SKM-1 treated with dmso at 0.1 percent for 144 hours (cell line): Measurements from ENCODE around the gene SRGAP1.
A peak's percentile ranks its signal among the peaks of the same experiment; 100 is the strongest.

Experiments used
- DNase-seq: peaks from one replicate; lab custom pipeline; 2025; ENCODE audit not compliant: unreplicated experiment; lab: John Stamatoyannopoulos, UW

SRGAP1 gene

DNA sequence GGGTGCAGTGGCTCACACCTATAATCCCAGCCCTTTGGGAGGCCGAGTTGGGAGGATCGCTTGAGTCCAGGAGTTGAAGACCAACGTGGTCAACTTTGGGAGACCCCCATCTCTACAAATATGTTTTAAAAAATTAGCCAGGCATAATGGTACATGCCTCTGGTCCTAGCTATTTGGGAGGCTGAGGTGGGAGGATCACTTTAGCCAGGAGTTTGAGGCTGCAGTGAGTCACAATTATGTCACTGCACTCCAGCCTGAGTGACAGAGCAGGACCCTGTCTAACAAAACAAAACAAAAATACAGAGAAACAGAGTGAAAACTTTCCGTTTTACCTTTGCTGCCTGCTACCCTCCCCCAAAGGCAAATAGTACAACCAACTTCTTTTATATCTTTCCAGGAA lies 60.2 kb downstream of the SRGAP1 start:
- no peak for DNase-seq

DNA sequence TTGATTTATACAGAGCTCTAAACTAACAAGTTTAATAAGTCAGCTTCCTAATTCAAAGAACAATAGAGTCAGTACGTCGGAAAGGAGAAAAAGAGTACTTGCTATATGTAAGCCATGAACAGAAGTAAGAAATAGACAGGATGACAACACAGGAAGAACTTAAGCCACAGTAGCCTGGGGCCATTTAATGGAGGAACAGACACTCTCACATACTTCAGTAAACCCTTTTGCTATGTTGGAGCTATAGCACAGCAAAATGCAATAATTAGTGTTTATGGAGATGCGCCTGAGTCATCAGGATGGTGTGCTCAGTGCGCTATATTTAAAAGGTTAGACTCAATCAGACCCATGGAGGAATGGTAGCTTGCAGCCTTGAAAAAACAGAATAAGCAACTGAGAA lies 61.0 kb downstream of the SRGAP1 start:
- no peak for DNase-seq

DNA sequence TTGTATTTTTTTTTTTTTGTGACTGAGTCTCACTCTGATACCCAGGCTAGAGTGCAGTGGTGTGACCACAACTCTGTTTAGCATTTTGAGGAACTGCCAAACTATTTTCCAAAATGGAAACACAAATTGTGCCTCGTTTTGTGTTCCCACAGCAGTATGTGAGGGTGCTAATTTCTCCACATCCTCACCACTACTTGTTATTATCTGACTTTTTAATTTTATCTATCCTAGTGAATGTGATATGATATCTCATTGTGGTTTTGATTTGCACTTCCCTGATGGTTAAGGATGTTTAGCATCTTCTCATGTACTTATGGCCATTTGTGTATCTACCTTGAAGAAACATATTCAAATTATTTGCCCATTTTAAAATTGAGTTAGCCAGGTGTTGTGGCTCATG lies 62.4 kb downstream of the SRGAP1 start:
- no peak for DNase-seq

DNA sequence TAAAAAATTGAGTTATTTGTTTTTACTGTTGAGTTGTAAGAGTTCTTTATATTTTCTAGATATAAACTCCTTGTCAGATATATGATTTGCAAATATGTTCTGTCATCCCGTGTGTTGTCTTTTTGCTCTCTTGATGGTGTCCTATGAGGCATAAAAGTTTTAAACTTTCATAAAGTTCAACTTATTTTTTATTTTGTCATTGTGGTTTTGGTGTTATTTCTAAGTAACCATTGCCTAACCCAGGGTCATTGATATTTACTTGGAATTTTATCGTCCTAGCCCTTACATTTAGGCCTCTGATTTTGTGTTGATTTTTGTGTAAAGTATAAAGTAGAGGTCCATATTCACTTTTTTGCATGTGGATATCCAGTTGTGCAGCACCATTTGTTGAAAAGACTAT lies 63.1 kb downstream of the SRGAP1 start:
- DNase-seq = no peak

DNA sequence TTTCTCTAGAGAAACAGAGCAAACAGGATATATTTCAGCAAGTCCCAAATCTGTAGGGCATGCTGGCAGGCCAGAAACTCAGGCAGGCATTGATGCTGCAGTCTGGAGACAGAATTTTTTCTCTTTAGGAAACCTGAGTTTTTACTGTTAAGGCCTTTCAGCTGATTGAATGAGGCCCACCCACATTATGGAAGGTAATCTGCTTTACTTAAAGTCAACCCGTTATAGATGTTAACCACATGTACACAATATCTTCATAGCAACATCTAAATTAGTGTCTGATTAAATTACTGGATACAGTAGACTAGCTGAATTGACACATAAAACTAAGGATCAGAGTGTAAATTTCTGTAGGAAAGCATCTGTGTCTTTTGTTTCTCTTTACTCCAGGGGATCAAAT lies 65.2 kb downstream of the SRGAP1 start:
- DNase-seq = no peak

DNA sequence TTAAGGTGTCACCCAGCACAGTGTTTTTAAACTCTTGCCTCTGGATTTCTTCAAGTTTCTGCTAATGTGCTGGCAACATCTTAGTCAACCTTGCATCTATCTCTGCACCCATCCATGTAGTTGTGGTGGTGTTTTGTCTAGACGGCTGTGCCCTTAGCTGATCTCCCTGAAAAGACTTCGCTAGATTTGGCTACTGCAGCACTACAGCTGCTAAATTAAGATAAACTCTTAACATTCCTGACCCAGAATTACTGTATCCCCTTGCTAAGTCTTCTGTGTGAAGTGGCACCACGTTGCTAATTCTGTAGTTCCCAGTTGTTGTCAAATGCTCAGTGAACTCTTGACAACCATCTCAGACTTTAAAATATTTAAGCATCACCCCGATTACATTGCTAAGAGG lies 66.8 kb downstream of the SRGAP1 start:
- DNase-seq = no peak

DNA sequence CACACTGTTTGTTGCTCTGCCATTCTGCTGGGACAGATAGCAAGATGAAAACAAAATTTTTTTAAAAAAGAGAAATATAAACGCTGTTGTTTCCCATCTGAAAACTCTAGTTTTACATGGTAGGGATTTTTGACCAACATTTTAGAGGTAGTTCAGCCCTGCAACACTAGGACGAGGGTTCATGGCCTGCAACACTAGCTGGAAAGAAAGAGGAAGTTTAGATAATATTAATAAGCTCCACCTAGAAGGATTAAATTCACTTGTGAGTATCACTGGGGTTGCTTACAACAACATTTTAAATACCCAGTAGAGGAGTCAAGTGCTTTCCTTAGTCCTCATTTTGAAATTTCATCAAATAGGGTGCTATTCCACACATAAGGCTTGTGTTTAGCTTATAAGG lies 68.2 kb downstream of the SRGAP1 start:
- DNase-seq = no peak

DNA sequence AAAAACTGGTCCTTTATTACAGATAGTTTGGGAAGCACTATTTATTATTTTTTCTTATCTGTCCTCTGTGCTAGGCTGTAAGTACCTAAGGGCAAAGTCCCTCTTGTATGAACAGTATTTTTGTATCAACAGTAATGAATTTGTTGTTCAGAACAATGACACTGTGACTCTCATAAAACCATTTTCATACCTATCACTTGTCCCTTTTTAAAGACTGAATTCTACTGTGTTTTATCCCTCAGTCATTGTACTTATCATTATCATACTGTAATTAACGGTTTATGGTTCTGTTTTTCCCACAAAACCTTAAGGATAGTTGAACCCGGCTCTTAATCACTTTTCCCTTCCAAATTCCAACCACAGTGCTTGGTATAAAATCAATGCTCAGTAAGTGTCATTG lies 69.4 kb downstream of the SRGAP1 start:
- DNase-seq = no peak

DNA sequence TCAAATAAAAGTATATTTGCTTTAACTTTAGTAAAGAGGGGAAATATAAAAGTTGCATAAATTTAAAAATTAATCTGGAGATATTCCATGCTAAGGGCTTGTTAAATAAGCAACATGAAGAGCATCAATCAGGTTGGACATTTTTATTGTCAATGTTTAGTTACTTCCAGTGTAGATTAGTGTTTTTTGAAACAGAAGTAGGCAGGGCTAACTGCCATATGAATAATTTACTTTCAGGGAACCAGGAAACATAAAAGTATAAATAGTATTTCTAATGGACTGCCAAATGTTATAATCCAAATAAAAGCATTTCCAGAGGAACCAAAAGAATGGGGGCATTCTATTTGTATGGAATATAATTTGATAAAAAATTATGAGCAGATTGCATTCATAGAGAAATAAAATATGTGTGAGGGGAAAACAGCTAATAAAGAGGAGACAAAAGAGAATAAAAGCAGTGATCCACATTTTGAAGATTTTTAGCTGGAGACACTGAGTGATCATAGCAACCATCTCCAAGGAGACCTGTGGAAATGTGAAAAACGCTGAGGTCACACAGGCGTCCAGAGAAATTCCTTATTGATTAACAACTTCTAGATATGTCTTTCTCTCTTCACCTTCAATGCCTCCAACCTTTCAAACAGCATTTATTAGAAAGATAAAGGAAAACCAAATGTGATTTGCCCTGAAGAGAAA lies 70.8 kb downstream of the SRGAP1 start:
- no peak for DNase-seq

DNA sequence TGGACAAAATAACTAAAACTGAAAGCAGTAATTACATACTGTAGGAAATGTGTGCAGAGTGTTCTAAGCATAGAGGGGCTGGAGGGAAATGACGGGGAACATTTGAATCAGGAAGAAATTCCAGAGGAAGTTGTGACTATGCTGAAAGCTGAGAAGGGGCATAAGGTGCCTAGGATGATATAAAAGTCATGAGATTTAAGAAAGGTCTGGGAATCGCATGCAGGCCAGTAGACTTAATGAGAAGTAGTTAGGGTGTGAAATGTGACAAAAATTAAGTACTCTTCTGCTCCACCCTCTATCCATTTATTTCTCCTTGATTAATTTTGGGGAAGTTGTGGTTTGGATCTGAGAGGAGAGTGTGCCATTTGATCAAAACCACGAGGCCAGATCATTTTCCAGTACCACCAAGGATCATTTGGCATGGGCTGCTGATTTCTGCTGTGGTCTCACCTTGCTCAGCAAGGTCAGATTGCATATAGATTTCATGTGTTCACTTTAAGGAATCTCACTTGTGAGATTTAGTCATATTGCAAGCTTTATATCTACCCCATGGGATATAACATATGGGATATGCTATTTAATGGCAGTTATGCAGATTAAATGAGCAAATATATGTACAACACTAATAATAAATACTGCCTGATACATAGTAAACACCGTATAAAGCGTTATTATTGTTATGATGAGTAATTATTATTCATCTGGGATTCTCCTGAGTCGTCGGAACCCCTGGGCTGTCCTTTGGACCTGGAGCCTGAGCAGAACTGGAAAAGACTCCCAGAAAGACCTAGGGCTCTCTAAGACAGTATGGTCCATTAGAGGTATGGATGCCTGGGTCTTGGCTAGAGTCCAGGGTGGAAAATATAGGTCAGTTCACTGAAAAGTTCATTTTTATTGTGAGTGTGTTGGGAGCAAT lies 72.3 kb downstream of the SRGAP1 start:
- no peak for DNase-seq

DNA sequence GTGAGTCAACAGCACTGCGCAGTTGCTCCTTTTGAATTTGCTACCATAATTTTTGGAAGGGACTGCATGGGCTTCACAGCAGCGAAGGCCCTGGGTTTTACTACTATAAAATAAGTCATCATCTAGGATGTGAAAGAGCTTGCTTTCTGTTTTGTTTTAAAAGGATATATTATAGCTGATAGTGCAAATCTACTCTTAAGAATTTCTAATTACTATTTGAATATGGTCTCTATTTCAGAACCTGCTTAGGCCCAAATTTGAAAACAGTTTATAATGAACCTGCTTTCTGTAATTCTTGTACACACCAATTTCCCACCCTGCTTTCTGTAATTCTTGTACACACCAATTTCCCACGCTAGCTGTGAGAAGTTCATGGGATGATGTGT lies 73.0 kb downstream of the SRGAP1 start:
- no peak for DNase-seq

DNA sequence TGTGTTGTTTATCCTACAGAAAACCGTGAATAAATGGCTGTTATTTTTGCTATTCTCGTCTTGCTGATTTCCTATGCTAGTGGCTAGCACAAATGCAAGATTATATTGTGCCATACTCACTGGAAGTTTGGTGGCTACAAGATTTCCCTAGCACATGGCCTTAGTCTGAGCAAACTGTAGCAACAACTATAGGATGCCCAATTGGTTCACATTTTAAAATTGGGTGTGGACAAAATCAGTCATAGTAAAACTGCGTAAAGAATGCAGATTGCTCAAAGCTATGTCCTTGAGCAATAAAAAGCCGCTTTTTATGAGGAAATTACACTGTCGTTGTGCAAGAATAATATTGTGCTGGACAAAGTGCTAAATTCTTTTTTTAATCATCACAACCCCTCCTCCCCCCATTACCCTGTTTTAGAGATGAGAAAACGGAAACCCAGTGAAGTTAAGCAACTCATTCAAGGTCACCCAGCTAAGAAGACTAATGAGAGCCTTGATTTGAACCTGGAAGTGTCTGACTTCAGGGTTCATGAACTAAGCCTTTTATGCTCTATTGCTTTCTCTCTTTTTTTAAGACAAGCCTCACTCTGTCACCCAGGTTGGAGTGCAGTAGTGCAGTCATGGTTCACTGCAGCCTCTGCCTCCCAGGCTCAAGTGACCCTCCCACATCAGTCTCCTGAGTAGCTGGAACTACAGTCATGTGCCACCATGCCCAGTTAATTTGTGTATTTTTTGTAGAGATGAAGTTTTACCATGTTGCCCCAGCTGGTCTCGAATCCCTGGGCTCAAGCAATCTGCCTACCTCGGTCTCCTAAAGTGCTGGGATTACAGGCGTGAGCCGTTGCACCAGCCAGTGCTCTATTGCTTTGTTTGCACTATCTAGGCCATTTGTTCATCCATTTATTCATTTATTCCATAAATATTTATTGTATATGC lies 73.6 kb downstream of the SRGAP1 start:
- DNase-seq = peak; percentile 67

DNA sequence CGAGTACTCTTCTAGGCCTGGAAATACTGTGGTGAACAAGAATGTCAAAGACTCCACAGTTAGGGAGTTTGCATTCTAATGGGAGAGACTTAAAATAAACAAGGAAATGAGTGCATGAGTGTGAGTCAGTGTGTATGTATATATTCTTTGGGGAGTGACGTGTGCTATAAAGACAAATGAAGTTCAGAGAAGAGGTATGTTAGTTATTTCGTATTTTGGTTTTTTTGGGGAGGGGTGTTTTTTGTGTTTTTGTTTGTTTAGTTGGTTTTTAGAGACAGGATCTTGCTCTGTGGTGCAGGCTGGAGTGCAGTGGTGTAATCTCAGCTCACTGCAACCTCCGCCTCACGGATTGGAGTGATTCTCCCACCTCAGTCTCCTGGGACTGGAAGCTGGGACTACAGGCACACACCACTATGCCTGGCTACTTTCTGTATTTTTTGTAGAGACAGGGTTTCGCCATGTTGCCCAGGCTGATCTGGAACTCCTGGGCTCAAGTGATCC lies 74.3 kb downstream of the SRGAP1 start:
- no peak for DNase-seq

DNA sequence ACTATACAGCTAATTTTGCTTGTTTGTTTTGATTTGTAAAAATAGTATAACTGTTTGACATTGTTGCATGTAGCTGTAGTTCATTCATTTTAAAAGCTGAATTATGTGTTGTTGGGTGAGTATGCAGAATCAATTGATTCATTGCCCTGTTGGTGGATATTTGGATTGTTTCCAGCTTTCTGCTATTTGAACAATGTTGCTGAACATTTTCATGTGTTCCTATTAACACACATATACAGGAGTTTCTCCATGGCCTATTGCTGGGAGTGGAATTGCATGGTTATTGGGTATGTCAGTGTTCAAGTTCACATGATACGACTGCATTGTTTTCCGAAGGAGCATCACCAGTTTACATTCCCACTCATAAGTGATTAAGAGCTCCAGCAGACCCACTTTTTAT lies 75.3 kb downstream of the SRGAP1 start:
- no peak for DNase-seq

DNA sequence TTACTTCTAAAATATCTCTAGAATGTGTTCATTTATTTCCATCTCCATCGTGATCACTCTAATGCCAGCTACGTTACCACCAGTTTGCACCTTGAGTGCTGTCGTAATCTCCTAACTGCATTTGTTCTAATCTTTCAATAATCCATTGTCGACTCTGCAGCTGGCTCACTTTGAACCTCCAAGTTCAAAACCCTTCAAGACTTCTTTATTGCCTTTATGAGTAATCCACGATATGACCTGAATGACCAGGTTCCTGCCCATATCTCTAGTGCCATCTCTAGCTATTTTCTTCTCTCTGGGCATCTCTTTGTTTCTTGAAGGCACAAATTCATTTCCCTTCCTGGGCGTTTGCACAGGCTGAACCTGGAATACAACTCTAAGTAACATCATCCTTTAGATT lies 76.7 kb downstream of the SRGAP1 start:
- no peak for DNase-seq

DNA sequence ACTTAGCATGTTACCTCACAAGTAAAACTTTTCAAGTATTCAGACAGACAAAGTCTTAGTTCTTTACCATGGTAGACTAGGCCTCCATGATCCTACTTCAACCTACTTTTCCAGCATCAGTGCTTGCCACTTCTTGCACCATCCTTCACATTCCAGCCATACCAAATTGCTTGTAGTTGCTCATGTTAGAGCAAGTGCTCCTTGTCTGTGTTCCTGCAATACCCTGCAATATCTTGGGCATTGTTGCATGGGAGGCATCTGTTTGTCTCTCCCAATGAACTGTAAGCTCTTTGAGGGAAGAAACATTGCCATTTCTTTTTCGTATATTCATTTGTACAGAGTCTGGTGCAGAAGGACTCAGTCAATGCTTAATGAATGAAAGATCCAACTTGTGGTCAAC lies 78.0 kb downstream of the SRGAP1 start:
- no peak for DNase-seq

DNA sequence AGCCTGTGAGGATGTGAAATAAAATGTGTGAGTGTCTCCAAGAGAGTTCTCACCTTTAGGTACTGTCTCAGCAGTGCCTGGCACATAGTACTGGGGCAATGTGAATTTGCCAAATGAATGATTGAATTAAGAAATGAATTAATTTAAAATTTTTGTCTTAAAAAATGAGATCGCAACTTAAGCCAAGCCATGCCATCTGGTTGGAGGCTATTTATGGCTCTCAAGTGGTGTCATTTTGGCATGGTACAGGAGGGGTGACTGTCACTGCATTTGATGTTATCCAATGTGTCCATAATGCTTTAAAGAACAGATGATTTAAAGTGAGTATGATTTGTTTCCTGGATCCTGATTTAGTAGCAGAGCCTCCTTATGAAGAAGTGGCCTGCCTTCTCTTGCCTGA lies 80.3 kb downstream of the SRGAP1 start:
- DNase-seq = no peak

DNA sequence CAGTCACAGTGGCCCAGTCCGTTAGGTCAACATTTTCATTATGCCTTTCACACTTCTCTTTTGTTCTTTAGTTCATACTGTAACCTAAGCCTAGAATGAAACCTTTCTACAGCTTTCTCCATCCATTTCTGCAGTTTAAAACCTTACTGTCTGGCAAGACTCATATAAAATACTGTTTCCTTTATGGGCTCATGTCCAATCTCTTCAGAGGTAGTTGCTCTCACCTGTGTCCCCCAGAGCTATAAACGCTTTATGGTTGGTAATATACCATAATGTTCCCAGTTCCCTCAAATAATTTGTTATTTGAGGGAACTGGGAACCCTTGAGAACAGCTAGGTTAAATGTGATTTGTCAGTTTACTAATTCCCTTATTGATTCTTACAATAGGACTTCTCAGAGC lies 83.0 kb downstream of the SRGAP1 start:
- DNase-seq = no peak

DNA sequence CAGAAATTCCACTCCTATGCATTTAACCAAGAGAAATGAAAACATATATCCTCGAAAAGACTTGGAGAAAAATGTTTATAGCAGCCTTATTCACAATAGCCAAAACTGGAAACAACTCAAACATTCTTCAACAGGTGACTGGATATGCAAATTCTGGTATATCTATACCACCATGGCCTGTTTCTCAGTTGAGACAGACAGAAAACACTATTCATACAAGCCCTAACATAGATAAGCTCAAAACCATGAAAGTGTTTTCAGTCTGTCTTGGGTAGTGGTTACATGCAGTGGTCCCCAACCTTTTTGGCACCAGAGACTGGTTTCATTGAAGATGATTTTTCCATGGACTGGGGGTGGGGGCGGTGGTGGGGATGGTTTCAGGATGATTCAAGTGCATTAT lies 83.8 kb downstream of the SRGAP1 start:
- no peak for DNase-seq

DNA sequence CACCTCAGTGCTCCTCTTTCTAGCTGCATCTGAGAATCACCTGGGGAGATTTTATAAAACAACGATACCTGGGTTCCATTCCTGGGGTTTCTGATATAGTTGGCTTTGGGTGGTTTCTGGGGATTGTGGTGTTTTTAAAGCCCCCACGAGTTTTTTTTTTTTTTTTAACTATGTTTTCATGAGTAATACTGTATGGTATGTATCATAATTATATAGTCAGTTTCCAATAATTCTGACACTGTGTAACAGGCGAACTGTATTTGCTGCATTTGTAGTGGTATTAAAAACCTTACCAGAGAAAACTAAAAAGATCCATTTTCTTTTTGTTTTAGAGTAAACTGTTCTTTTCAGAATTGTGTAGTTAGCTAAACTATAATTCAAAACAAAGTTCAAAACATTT lies 84.9 kb downstream of the SRGAP1 start:
- DNase-seq = no peak

DNA sequence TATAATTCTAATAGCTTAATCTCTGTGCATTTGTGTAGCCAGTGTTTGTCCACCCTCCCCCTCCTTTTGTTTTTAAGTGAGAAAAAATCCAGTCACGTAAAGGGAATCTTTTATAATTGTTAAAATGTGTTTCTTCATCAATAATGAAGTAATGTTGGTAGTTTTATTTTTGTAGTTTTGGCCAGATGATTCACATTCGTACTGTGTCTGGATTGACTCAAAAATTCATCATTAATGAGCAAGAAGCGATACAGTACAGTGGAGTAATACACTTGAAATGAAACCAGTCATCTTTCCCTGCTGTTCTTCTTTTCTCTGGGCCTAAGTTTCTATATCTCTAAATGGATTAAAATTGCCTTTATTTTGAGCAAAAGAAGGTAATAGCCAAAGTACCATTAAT lies 86.5 kb downstream of the SRGAP1 start:
- no peak for DNase-seq
